GM12878 (cell line): ENCODE data around the gene TENT4B. TPM values are rescaled to one million over a fixed set of nuclear protein-coding genes. Genes with fewer than 3 reads are reported as not detected.
A peak's percentile ranks its signal among the peaks of the same experiment; 100 is the strongest.

ENCODE experiments used
- ASH2L ChIP-seq: fragments of 300-600, 200-600 bp; sonication (generic); IDR thresholded peaks from 2 replicates; pipeline ENCODE4 v1.6.1; 2017; ENCODE audit warnings: low read depth, mild to moderate bottlenecking, borderline replicate concordance
- BHLHE40 ChIP-seq, 2 experiments: fragments of 450-650 bp in 1 of 2; IDR thresholded peaks; 2 replicates each; pipeline ENCODE4 v1.6.1; 2011 to 2017; ENCODE audit warnings: low read depth in 2 of 2, borderline replicate concordance in 1 of 2, improper control_type of control experiment in 1 of 2, low read length in 1 of 2, mild to moderate bottlenecking in 1 of 2
- DPF2 ChIP-seq: fragments of 450-650 bp; IDR thresholded peaks from 2 replicates; pipeline ENCODE4 v1.6.1; 2017; ENCODE audit warnings: mild to moderate bottlenecking
- FOXK2 ChIP-seq: fragments of 450-650 bp; IDR thresholded peaks from 2 replicates; pipeline ENCODE4 v1.6.1; 2017; ENCODE audit warnings: mild to moderate bottlenecking, moderate library complexity
- GATAD2B ChIP-seq: fragments of 450-650 bp; conservative IDR thresholded peaks from 2 replicates; pipeline ENCODE4 v1.6.1; 2017; ENCODE audit warnings: low read depth, mild to moderate bottlenecking, moderate library complexity
- HDAC6 ChIP-seq: fragments of 200-600 bp; sonication (generic); IDR thresholded peaks from one replicate; pipeline ENCODE4 v1.8.0; 2017; ENCODE audit warnings: antibody characterized with exemption; ENCODE audit not compliant: unreplicated experiment
- IRF4 ChIP-seq: IDR thresholded peaks from 2 replicates; pipeline ENCODE4 v1.6.1; 2011; ENCODE audit warnings: low read depth, low read length
- MEF2A ChIP-seq: IDR thresholded peaks from 2 replicates; pipeline ENCODE4 v1.6.1; 2011; ENCODE audit warnings: low read depth, mild to moderate bottlenecking, low read length, moderate library complexity; ENCODE audit not compliant: insufficient read depth
- MEF2B ChIP-seq: fragments of 450-650 bp; IDR thresholded peaks from 2 replicates; pipeline ENCODE4 v1.6.1; 2018; ENCODE audit warnings: mild to moderate bottlenecking, moderate library complexity; ENCODE audit not compliant: partially characterized antibody, poor library complexity, severe bottlenecking
- MTA2 ChIP-seq: fragments of 450-650 bp; IDR thresholded peaks from 2 replicates; pipeline ENCODE4 v1.6.1; 2016; ENCODE audit warnings: low read depth, mild to moderate bottlenecking, moderate library complexity
- MXI1 ChIP-seq: fragments of 150-350 bp; IDR thresholded peaks from 2 replicates; pipeline ENCODE4 v1.6.1; 2011; ENCODE audit warnings: low read depth, mild to moderate bottlenecking, inconsistent platforms, low read length, improper control_type of control experiment
- NBN ChIP-seq: fragments of 450-650 bp; IDR thresholded peaks from 2 replicates; pipeline ENCODE4 v1.6.1; 2016
- NFIC ChIP-seq: IDR thresholded peaks from 2 replicates; pipeline ENCODE4 v1.6.1; 2012; ENCODE audit warnings: low read depth, mild to moderate bottlenecking, inconsistent platforms, low read length, moderate library complexity
- NRF1 ChIP-seq: conservative IDR thresholded peaks from 2 replicates; pipeline ENCODE4 v1.6.1; 2011; ENCODE audit warnings: mild to moderate bottlenecking, low read depth, low read length, improper control_type of control experiment
- PAX5 ChIP-seq: IDR thresholded peaks from 2 replicates; pipeline ENCODE4 v1.6.1; 2011; ENCODE audit warnings: low read depth, low read length, borderline replicate concordance
- POLR2AphosphoS2 ChIP-seq: IDR thresholded peaks from 2 replicates; pipeline ENCODE4 v1.6.1; 2011; ENCODE audit warnings: low read depth, mild to moderate bottlenecking, low read length, improper control_type of control experiment, moderate library complexity
- PRDM15 ChIP-seq: fragments of 450-650 bp; formaldehyde crosslinking; IDR thresholded peaks from 2 replicates; pipeline ENCODE4 v1.4.0; 2020; ENCODE audit warnings: mild to moderate bottlenecking, moderate library complexity
- RFX5 ChIP-seq: IDR thresholded peaks from 2 replicates; pipeline ENCODE4 v1.6.1; 2011; ENCODE audit warnings: low read depth, low read length, improper control_type of control experiment
- SIN3A ChIP-seq: IDR thresholded peaks from 2 replicates; pipeline ENCODE4 v1.6.1; 2012; ENCODE audit warnings: low read depth, low read length, improper control_type of control experiment
- SMARCA5 ChIP-seq: fragments of 450-650 bp; IDR thresholded peaks from 2 replicates; pipeline ENCODE4 v1.6.1; 2017; ENCODE audit warnings: mild to moderate bottlenecking
- SP1 ChIP-seq: IDR thresholded peaks from one replicate; pipeline ENCODE4 v1.6.1; 2011; ENCODE audit warnings: low read depth, low read length
- SPI1 ChIP-seq: IDR thresholded peaks from 2 replicates; pipeline ENCODE4 v1.6.1; 2011; ENCODE audit warnings: low read depth, mild to moderate bottlenecking, low read length, moderate library complexity, borderline replicate concordance; ENCODE audit not compliant: insufficient read depth
- STAT3 ChIP-seq: IDR thresholded peaks from 2 replicates; pipeline ENCODE4 v1.6.1; 2011; ENCODE audit warnings: low read depth, low read length, improper control_type of control experiment
- ZNF217 ChIP-seq: fragments of 450-650 bp; IDR thresholded peaks from 2 replicates; pipeline ENCODE4 v1.6.1; 2017; ENCODE audit warnings: antibody characterized with exemption, mild to moderate bottlenecking
- polyA plus RNA-seq, 11 experiments: library from polyadenylated mRNA; depleted of rRNA in 4 of 11; unstranded in 6 of 11; stranded (reverse) in 5 of 11; fragments of >200 nt; fragmentation: Nextera tagmentation in 4 of 11; fragmentation: Illumina TruSeq in 1 of 11; extraction: Ambion mirVana in 4 of 11; extraction: Trizol in 1 of 11; gene quantifications; 1 replicate in 1 of 11; 2 replicates in 10 of 11; pipeline versions ENCODE4 v1.2.1 to v1.2.3, GENCODE V29; 2011 to 2016; ENCODE audit warnings: inconsistent platforms in 2 of 11, missing spikeins in 2 of 11, low read depth in 1 of 11
- total RNA-seq, 4 experiments: library from RNA; depleted of rRNA in 3 of 4; stranded (reverse); fragments of >200 nt in 3 of 4; fragmentation: Illumina TruSeq in 1 of 4; extraction: Trizol in 1 of 4; gene quantifications; 2 replicates each; pipeline versions ENCODE4 v1.2.1 to v1.2.3, GENCODE V29; 2013 to 2021
- TF ChIP-seq, protein P1 (sequence below): fragments of 450-650 bp; IDR thresholded peaks from 2 replicates; pipeline ENCODE4 v1.6.1; 2017; ENCODE audit warnings: low read depth, mild to moderate bottlenecking, moderate library complexity
- TF ChIP-seq, protein P2 (sequence below): fragments of 450-650 bp; IDR thresholded peaks from 2 replicates; pipeline ENCODE4 v1.6.1; 2016; ENCODE audit warnings: mild to moderate bottlenecking

TENT4B gene
- total and polyA plus RNA-seq, 10 of the 15 experiments (the other 5 are each of a cell fraction or from before 2014, with no cell fraction given): 4.4 to 16.7 (median 10.8) TPM

- TF ChIP-seq PRDM15 (CRISPR knock-in tag): no peak
- TF ChIP-seq, protein P1, sequence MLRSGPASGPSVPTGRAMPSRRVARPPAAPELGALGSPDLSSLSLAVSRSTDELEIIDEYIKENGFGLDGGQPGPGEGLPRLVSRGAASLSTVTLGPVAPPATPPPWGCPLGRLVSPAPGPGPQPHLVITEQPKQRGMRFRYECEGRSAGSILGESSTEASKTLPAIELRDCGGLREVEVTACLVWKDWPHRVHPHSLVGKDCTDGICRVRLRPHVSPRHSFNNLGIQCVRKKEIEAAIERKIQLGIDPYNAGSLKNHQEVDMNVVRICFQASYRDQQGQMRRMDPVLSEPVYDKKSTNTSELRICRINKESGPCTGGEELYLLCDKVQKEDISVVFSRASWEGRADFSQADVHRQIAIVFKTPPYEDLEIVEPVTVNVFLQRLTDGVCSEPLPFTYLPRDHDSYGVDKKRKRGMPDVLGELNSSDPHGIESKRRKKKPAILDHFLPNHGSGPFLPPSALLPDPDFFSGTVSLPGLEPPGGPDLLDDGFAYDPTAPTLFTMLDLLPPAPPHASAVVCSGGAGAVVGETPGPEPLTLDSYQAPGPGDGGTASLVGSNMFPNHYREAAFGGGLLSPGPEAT: peak; percentile 18; the same call in 1 of the 2 replicates
- peak; percentile 99 for TF ChIP-seq SMARCA5
- 0 out of 2 replicates have a peak, but pooled peaks have one; percentile 22 for TF ChIP-seq POLR2AphosphoS2
- TF ChIP-seq RFX5: peak; percentile 34; the same call in 1 of the 2 replicates
- peak; percentile 35 for TF ChIP-seq MEF2B
- no peak for TF ChIP-seq NRF1
- 0 out of 4 replicates have a peak, but pooled peaks of 1 of the 2 experiments have one; percentile 36 for TF ChIP-seq BHLHE40 (IDR thresholded peaks at IDR 0.05; ENCODE audit: borderline replicate concordance in 1 of 2, low read depth in 2 of 2, low read length in 1 of 2)
- peak; percentile 79; the same call in 1 of the 2 replicates for TF ChIP-seq NBN
- TF ChIP-seq PAX5: 0 out of 2 replicates have a peak, but pooled peaks have one; percentile 42
- peak; percentile 91 for TF ChIP-seq SPI1
- TF ChIP-seq STAT3: no peak
- peak; percentile 33; the same call in 1 of the 2 replicates for TF ChIP-seq ASH2L
- peak; percentile 46 for TF ChIP-seq SP1
- TF ChIP-seq GATAD2B: peak; percentile 47; the same call in 1 of the 2 replicates
- peak; percentile 60; the same call in 1 of the 2 replicates for TF ChIP-seq ZNF217
- TF ChIP-seq FOXK2: no peak
- no peak for TF ChIP-seq SIN3A
- TF ChIP-seq, protein P2, sequence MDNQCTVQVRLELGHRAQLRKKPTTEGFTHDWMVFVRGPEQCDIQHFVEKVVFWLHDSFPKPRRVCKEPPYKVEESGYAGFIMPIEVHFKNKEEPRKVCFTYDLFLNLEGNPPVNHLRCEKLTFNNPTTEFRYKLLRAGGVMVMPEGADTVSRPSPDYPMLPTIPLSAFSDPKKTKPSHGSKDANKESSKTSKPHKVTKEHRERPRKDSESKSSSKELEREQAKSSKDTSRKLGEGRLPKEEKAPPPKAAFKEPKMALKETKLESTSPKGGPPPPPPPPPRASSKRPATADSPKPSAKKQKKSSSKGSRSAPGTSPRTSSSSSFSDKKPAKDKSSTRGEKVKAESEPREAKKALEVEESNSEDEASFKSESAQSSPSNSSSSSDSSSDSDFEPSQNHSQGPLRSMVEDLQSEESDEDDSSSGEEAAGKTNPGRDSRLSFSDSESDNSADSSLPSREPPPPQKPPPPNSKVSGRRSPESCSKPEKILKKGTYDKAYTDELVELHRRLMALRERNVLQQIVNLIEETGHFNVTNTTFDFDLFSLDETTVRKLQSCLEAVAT: peak; percentile 54; the same call in 1 of the 2 replicates
- no peak for TF ChIP-seq MEF2A
- TF ChIP-seq HDAC6: no peak
- TF ChIP-seq MXI1: peak; percentile 80
- no peak for TF ChIP-seq NFIC
- peak; percentile 62; the same call in 1 of the 2 replicates for TF ChIP-seq IRF4
- TF ChIP-seq DPF2: peak; percentile 90
- peak; percentile 65 for TF ChIP-seq MTA2
These were observed 120.8 kb downstream of the TENT4B start (continued) for GRCh38 chr16:50273888-50274325.
